NOMO-1 treated with DMSO at 0.1 percent for 48 hours (cell line): Measurements from ENCODE around the gene CPAMD8.
"Not testable (repeated sequence)": the region's sequence is repeated elsewhere in the genome, so short reads cannot be mapped to it uniquely, and the experiment has no call there.

Experiments
- DNase-seq: peaks from one replicate; lab custom pipeline; 2025; ENCODE audit not compliant: unreplicated experiment; lab: John Stamatoyannopoulos, UW

The CPAMD8 gene

DNA sequence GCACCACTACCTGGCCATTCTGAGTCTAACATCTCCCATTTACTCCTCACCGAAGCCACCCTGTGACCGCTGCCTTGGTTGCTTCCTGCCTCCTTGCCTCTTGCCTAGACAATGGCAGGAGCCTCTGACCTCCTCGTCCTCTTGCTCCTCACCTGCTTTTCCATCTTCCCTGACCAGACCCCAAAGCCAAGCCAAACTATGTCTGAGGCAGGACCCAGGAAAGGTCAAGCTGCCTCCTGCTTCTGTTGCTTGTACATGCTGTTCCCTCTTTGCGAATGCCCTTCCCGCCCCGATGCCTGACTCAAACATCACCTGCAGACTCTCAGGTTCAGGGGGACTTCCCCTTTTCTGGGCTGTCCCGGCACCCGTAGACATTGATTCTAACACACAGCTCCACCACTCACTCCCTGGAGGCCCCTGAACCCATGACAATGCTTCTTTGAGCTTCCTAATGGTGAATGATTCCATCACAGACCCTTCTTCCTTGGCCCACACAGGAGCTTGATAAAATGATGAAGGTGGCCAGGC lies 77.0 kb downstream of the CPAMD8 start:
- DNase-seq: no peak

DNA sequence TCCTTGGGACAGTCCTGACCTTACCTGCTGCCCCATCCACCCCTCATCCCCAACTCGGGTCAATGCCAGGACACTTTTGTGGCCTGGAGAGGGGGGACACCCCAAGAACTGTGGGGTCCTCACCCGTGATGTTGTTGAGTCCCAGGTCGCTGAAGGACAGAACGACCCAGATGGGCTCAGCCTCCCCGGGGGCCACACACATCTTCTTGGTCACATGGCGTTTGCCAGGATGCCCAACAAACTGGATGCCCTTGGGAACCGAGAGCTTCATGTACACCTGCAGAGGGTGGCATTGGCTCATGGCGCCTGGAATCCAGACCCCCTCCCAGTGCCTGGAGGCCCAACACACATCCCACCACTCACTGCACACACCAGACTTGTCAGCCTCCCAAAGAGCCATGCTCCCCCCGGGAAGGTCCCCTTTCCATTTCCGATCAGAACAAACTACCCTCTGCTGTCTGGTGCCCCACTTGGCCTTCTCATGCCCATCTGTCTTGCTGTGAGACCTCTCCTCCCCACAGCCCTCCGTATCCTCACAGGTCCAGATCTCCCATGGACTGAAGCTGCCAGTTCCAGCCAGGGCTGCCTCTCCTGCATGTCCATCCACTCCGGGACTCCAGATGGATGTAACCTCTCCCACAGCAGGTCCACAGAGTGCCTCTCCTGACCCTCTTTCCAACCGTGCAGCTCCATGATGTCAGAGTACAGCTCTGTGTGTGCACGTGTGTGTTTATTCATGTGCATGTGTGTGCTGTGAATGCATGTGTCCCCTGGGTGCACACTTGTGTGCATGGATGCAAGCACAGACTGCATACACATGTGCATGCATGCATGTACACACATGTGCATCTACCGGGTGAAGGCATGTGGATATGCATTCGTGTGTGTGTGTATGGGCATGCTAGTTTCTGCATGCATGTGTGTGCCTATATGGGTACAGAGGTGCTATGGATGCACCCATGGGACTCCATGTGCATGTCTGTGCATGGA lies 79.4 kb downstream of the CPAMD8 start:
- no peak for DNase-seq

GRCh38 chr19:16945762-16946465 lies 80.7 kb downstream of the CPAMD8 start:
- no peak for DNase-seq

DNA sequence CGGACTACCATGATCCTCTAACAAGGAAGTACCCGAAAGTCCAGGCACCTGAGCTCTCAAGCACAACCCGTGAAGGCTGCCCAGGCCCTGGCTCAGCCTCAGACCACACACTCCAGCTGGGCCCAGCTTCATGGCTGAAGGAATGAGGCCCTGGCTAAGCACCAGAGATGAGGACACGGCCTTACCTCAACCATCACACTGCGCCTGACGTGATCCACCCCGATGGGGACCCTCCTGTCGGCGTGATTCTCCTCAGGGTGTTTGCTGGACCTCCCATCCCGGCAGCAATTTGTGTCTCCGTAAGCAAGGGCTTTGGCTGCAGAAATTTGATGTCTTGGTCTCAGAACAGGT lies 81.3 kb downstream of the CPAMD8 start:
- no peak for DNase-seq

GRCh38 chr19:16944626-16945363 lies 81.8 kb downstream of the CPAMD8 start:
- DNase-seq: no peak

GRCh38 chr19:16943942-16944625 lies 82.5 kb downstream of the CPAMD8 start:
- DNase-seq: no peak

GRCh38 chr19:16943090-16943489 lies 83.5 kb downstream of the CPAMD8 start:
- not testable (repeated sequence) for DNase-seq

GRCh38 chr19:16942583-16942982 lies 84.0 kb downstream of the CPAMD8 start:
- DNase-seq: no peak

DNA sequence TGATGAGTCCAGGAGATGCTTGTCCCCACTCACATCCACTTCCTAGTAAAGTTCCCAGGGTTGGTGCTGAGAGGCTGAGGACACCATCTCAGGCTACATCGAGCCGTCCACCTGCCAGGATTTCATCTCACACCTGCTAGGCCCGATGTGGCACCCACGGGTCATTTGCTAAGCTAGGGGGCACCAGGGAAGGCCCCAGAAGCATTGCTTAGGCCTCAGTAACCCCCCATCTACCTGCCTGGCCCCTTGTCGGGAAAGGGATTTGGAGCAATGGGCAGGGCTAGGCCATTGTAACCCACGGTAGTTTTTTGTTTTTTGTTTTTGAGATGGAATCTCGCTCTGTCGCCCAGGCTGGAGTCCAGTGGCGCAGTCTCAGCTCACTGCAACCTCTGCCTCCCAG lies 86.0 kb downstream of the CPAMD8 start:
- no peak for DNase-seq

DNA sequence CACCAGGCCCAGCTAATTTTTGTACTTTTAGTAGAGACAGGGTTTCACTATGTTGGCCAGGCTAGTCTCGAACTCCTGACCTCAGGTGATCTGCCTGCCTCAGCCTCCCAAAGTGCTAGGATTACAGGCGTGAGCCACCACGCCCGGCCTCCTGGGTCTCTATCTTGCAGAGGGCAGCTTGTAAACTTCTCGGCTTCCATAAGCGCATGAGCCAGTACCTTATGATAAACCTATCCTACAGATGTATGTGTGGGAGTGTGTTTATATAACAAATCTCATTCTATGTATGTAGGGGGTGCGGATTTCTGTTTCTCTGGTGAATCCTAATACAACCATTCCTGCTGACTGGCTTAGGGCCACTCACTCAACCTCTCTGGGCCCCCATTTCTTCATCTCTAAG lies 86.5 kb downstream of the CPAMD8 start:
- not testable (repeated sequence) for DNase-seq

DNA sequence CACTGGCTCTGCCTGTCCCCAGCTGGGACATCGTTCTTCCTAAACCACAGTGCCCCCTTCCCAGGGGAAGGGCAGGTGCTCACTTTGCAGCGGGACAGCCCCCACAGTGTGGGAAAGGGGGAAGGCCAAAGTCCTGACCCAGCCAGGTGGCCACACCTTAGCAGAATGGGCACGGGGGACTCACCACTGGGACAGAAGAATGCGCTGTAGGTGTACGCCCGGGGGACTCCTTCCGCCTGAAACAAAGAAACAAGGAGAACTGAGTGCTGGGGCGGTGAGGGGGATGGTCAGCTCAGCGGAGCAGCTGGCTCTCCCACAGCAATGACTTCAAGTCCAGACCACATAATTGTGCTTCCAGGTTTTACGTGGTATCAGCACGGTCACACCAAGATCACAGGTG lies 88.4 kb downstream of the CPAMD8 start:
- DNase-seq: no peak

DNA sequence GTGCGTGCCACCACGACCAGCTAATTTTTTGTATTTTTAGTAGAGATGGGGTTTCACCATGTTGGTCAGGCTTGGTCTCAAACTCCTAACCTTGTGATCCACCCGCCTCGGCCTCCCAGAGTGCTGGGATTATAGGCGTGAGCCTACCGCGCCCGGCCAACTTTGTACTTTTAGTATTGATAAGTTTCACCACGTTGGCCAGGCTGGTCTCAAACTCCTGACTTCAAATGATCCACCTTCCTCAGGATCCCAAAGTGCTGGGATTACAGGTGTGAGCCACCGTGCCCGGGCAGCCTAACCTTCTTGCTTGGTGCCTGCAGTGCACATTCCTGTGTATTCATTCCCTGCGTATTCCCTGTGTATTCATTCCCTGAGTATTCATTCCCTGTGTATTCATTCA lies 88.8 kb downstream of the CPAMD8 start:
- not testable (repeated sequence) for DNase-seq

GRCh38 chr19:16936901-16937300 lies 89.7 kb downstream of the CPAMD8 start:
- no peak for DNase-seq

DNA sequence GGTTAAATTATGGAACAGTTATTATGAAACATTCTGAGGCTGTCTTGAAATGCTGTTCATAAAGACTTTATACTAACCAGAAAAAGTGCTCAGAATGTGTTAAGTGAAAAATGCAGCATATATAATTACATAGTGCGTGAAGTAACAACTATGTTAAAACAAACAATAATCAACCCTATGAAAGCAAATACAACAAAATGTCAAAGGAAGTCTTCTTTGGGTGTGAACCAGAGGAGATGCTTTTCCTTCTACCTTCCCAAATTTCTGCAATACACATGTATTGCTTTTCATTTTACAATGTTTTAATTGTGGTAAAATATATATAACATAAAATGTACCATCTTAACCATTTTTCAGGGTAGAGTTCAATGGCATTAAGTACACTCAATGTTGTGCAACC lies 92.1 kb downstream of the CPAMD8 start:
- DNase-seq: no peak

GRCh38 chr19:16931306-16931705 lies 95.3 kb downstream of the CPAMD8 start:
- no peak for DNase-seq

DNA sequence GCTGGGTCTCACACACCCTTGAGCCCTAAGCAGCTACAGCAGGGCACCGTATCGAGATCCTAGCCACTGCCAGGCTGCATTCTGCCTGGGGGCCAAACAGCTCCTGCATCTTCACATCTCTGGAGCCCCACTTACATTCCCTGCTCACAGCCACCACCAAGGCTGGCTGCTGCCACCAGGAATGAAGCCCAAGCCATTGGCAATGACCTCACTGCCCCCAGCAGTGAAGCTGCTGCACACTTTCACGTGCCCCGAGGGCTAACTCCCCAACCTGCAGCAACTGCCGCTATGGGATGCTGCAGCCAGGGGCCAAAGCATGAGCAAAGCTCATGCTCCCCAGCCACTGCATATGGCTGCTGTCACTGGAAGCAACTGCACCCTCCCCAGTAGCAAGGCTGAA lies 95.9 kb downstream of the CPAMD8 start:
- no peak for DNase-seq

GRCh38 chr19:16928916-16929315 lies 97.7 kb downstream of the CPAMD8 start:
- no peak for DNase-seq

DNA sequence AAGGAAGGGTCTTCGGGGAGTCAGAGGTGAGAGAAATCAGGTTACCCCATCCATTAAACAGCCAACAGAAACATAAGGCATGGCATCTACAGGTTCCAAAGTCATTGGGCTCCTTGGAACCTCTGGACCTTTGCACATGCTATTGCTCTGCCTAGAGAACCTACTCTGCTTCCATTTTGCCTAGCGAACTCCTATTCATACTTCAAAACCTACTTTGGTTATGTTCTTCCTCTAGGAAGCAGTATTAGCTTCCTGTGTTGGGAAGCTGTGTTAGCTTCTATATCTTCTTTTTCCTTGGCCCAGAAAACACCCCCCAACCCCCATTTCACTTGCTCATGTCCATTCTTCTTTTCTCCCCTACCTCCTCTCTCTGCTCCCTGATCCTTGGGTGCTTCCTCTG lies 98.3 kb downstream of the CPAMD8 start:
- no peak for DNase-seq

DNA sequence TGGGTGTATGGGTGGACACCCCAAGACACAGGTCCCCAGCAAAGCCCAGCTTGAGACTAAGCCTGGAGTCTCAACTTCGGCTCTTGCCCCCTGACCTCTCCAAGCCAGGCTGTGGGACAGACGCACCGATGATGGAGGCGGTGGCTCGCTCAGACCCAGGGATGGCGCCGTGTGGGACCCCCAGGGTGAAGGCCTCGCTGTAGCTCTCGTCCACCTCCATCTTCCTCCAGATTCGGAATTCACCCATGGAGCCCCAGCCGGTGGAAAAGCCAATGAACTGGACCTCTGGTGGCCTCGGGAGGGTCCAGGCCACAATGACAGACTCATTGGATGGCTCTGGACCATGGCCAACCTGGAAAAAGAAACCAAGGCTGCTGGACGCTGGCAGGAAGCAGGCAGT lies 98.7 kb downstream of the CPAMD8 start:
- DNase-seq: no peak

DNA sequence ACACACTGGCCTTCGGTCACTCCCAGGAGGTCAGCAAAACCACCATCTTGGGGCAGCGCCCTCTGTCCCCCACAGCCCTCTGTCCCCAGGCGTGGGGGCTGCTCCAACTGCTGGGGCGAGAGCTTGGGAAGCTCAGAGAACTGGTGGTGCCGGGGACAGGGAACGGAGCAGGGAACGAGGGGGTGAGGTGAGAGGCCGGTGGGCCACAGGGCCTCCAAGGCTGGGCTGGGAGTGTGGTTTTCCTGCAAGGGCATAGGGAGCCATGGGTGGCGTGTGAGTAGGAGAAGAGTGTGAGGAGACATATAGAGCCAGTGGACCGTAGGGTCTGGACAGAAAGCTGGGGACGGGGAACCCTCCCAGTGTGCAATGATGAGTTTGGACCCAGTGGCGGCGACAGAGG lies 103.7 kb downstream of the CPAMD8 start:
- DNase-seq: no peak

DNA sequence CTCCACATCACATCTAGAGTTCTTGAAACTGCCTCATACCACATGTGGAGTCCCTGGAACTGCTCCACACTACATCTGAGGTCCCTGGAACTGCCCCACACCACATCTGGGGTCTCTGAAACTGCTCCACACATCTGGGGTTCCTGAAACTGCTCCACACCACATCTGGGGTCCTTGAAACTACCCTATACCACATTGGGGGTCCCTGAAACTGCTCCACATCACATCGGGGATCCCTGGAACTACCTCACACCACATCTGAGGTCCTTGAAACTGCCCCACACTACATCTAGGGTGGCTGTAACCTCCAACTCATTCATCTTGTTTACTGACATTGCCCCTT lies 104.0 kb downstream of the CPAMD8 start:
- DNase-seq: no peak
